ENCODE data around the gene THOC6.

GRCh38 chr16:3049921-3050481, 26.2 kb downstream of the THOC6 start:
- TF ChIP-seq CTCF (IDR thresholded peaks at IDR 0.05; ENCODE audit: low read length): no peak
- no peak for TF ChIP-seq EZH2 (optimal IDR thresholded peaks at IDR 0.05; ENCODE audit: low read depth, low read length)
- no peak for TF ChIP-seq EZH2phosphoT487 (IDR thresholded peaks at IDR 0.05; ENCODE audit: low read length)
